Measurements from ENCODE around the gene MGAT5B. TPM values are rescaled to one million over a fixed set of nuclear protein-coding genes. Genes with fewer than 3 reads are reported as not detected.

Gene MGAT5B
- total RNA-seq, 1 donor = 0.36 TPM

GRCh38 chr17:76888661-76889060 is 20.5 kb downstream of the MGAT5B start:
- no peaks in the 10 kb centered on the region for H3K36me3 ChIP-seq (ENCODE audit: insufficient read depth, low read length)
- H3K79me2 ChIP-seq (ENCODE audit: insufficient read depth, low read length) = no peaks in the 10 kb centered on the region
- H3K4me1 ChIP-seq (ENCODE audit: insufficient read depth, low read length) = no peaks in the 10 kb centered on the region
- H3K9me3 ChIP-seq (ENCODE audit: low read depth, low read length) = no peaks in the 10 kb centered on the region
- H3K27me3 ChIP-seq (ENCODE audit: insufficient read depth, low read length) = peaks cover 9% of the 10 kb centered on the region
- peak; percentile 63 for DNase-seq (ENCODE audit: insufficient read length, low spot score, missing footprints)
- H3K4me2 ChIP-seq (ENCODE audit: insufficient read depth, low read length) = no peak overlapping the region
- TF ChIP-seq CTCF (IDR thresholded peaks at IDR 0.05; ENCODE audit: extremely low read depth, low read depth, low read length) = no peak
- H3K27ac ChIP-seq (ENCODE audit: low read depth, low read length) = no peak overlapping the region
- H2AFZ ChIP-seq (ENCODE audit: low read length) = no peak overlapping the region
- H4K20me1 ChIP-seq (ENCODE audit: insufficient read depth, low read length) = no peaks in the 10 kb centered on the region
- H3K4me3 ChIP-seq (ENCODE audit: insufficient read depth, low read length) = no peak overlapping the region

- Histone ChIP-seq H3K27me3 (ENCODE audit: insufficient read depth, low read length) (peaks cover 9% of the 10 kb centered on the region), H4K20me1 (ENCODE audit: insufficient read depth, low read length) (no peaks in the 10 kb centered on the region), H3K4me2 (ENCODE audit: insufficient read depth, low read length) (no peak overlapping the region), H3K27ac (ENCODE audit: low read depth, low read length) (no peak overlapping the region), H2AFZ (ENCODE audit: low read length) (no peak overlapping the region), H3K4me3 (ENCODE audit: insufficient read depth, low read length) (no peak overlapping the region), H3K36me3 (ENCODE audit: insufficient read depth, low read length) (no peaks in the 10 kb centered on the region), H3K9me3 (ENCODE audit: low read depth, low read length) (no peaks in the 10 kb centered on the region), H3K79me2 (ENCODE audit: insufficient read depth, low read length) (no peaks in the 10 kb centered on the region), H3K4me1 (ENCODE audit: insufficient read depth, low read length) (no peaks in the 10 kb centered on the region)
- TF ChIP-seq CTCF (IDR thresholded peaks at IDR 0.05; ENCODE audit: extremely low read depth, low read depth, low read length) = no peak
- peak; percentile 44 for DNase-seq (ENCODE audit: insufficient read length, low spot score, missing footprints)
Measured at GRCh38 chr17:76889323-76889722, 21.1 kb downstream of the MGAT5B start.

GRCh38 chr17:76892329-76892728 is 24.1 kb downstream of the MGAT5B start:
- no peak overlapping the region for H3K27ac ChIP-seq (ENCODE audit: low read depth, low read length)
- H2AFZ ChIP-seq (ENCODE audit: low read length) = no peak overlapping the region
- DNase-seq (ENCODE audit: insufficient read length, low spot score, missing footprints) = no peak
- H3K4me3 ChIP-seq (ENCODE audit: insufficient read depth, low read length) = no peak overlapping the region
- no peaks in the 10 kb centered on the region for H3K9me3 ChIP-seq (ENCODE audit: low read depth, low read length)
- H3K4me2 ChIP-seq (ENCODE audit: insufficient read depth, low read length) = no peak overlapping the region
- TF ChIP-seq CTCF (IDR thresholded peaks at IDR 0.05; ENCODE audit: extremely low read depth, low read depth, low read length) = no peak
- H3K27me3 ChIP-seq (ENCODE audit: insufficient read depth, low read length) = no peaks in the 10 kb centered on the region
- H3K79me2 ChIP-seq (ENCODE audit: insufficient read depth, low read length) = no peaks in the 10 kb centered on the region
- no peaks in the 10 kb centered on the region for H3K36me3 ChIP-seq (ENCODE audit: insufficient read depth, low read length)
- no peaks in the 10 kb centered on the region for H3K4me1 ChIP-seq (ENCODE audit: insufficient read depth, low read length)
- H4K20me1 ChIP-seq (ENCODE audit: insufficient read depth, low read length) = no peaks in the 10 kb centered on the region

GRCh38 chr17:76893623-76894334 is 25.6 kb downstream of the MGAT5B start:
- Histone ChIP-seq H2AFZ (ENCODE audit: low read length) (no peak overlapping the region), H3K79me2 (ENCODE audit: insufficient read depth, low read length) (no peaks in the 10 kb centered on the region), H3K36me3 (ENCODE audit: insufficient read depth, low read length) (no peaks in the 10 kb centered on the region), H3K27ac (ENCODE audit: low read depth, low read length) (no peak overlapping the region), H3K4me2 (ENCODE audit: insufficient read depth, low read length) (no peak overlapping the region), H3K9me3 (ENCODE audit: low read depth, low read length) (no peaks in the 10 kb centered on the region), H4K20me1 (ENCODE audit: insufficient read depth, low read length) (no peaks in the 10 kb centered on the region), H3K4me1 (ENCODE audit: insufficient read depth, low read length) (no peaks in the 10 kb centered on the region), H3K4me3 (ENCODE audit: insufficient read depth, low read length) (no peak overlapping the region), H3K27me3 (ENCODE audit: insufficient read depth, low read length) (no peaks in the 10 kb centered on the region)
- DNase-seq (ENCODE audit: insufficient read length, low spot score, missing footprints) = no peak
- no peak for TF ChIP-seq CTCF (IDR thresholded peaks at IDR 0.05; ENCODE audit: extremely low read depth, low read depth, low read length)

Data from osteoblast (primary cell).